Esophagus muscularis mucosa (tissue), 4 donors: ENCODE data around the gene CELF2. TPM values are rescaled to one million over a fixed set of nuclear protein-coding genes. Genes with fewer than 3 reads are reported as not detected.

Source experiments
- DNase-seq: peaks from one replicate; pipeline ENCODE4 v3.0.0-alpha.2; 2017; ENCODE audit errors: extremely low spot score
- H3K27ac ChIP-seq, 4 donors: fragments of 200-600 bp; sonication (generic); replicated peaks in 1 of 4; 1 replicate in 3 of 4; 2 replicates in 1 of 4; pipeline ENCODE4 v1.5.1; 2016 to 2019; ENCODE audit warnings: mild to moderate bottlenecking in 1 of 4
- H3K27me3 ChIP-seq, 4 donors: fragments of 200-600 bp; sonication (generic); one replicate each; pipeline versions ENCODE4 v1.5.1 to v1.6.0; 2016 to 2019
- H3K36me3 ChIP-seq, 4 donors: fragments of 200-600 bp; sonication (generic); one replicate each; pipeline ENCODE4 v1.5.1; 2016 to 2019
- H3K4me1 ChIP-seq, 4 donors: fragments of 200-600 bp; sonication (generic); one replicate each; pipeline ENCODE4 v1.5.1; 2016 to 2019
- H3K4me3 ChIP-seq, 4 donors: fragments of 200-600 bp; sonication (generic); 1 replicate in 2 of 4; 2 replicates in 2 of 4; pipeline ENCODE4 v1.5.1; 2016 to 2019; ENCODE audit warnings: mild to moderate bottlenecking in 4 of 4, moderate library complexity in 1 of 4
- H3K9me3 ChIP-seq, 4 donors: fragments of 200-600 bp; sonication (generic); 1 replicate in 3 of 4; 2 replicates in 1 of 4; pipeline ENCODE4 v1.5.1; 2016 to 2019
- CTCF ChIP-seq, 3 experiments: fragments of 200-600 bp in 2 of 3; fragments of 450-650 bp in 1 of 3; sonication (generic) in 2 of 3; IDR thresholded peaks; one replicate each; pipeline ENCODE4 v1.5.1; 2017 to 2019; ENCODE audit warnings: antibody characterized with exemption in 3 of 3, mild to moderate bottlenecking in 2 of 3, moderate library complexity in 1 of 3
- EP300 ChIP-seq: sonication (generic); formaldehyde crosslinking; IDR thresholded peaks from one replicate; pipeline ENCODE4 v1.6.1; 2017; ENCODE audit warnings: antibody characterized with exemption
- POLR2A ChIP-seq: fragments of 450-650 bp; IDR thresholded peaks from one replicate; pipeline ENCODE4 v1.6.1; 2017; ENCODE audit warnings: antibody characterized with exemption, moderate library complexity, mild to moderate bottlenecking, low read depth
- POLR2AphosphoS5 ChIP-seq, 2 donors: sonication (generic); formaldehyde crosslinking; IDR thresholded peaks; one replicate each; pipeline ENCODE4 v1.6.1; 2017; ENCODE audit warnings: antibody characterized with exemption in 2 of 2
- WGBS: methylation state at CpG from one replicate; pipeline ENCODE4 v1.1.5; 2018; 5-methylcytosine and 5-hydroxymethylcytosine counted together
- intact Hi-C: fragments of 100-400 bp; cut with DNase I; formaldehyde crosslinking; loops from one replicate; pipeline ENCODE4 v1.15.1; 2023
- total RNA-seq, 4 donors: library from RNA; depleted of rRNA; stranded (reverse); fragments of >200 nt; gene quantifications; one replicate each; pipeline versions ENCODE4 v1.1.0 to v1.2.1, GENCODE V29; 2016

The CELF2 gene
- total RNA-seq, 4 donors from 2014 or later = 81.8 to 128 (median 104) TPM

GRCh38 chr10:11284291-11285085 lies 266.8 kb downstream of the CELF2 start:
- H3K36me3 ChIP-seq = peaks cover 29 to 76% (median 59%) of the 10 kb centered on the region in 4 donors
- 80% methylated on average over 7 of the region's 7 CpGs for WGBS
- no peak for DNase-seq

GRCh38 chr10:11285171-11285570 lies 267.5 kb downstream of the CELF2 start:
- Histone ChIP-seq H3K4me3 (no peak overlapping the region), H3K36me3 (peaks cover 32 to 76% (median 59%) of the 10 kb centered on the region in 4 donors), H3K27me3 (no peaks in the 10 kb centered on the region), H3K9me3 (no peaks in the 10 kb centered on the region), H3K27ac (no peak overlapping the region), H3K4me1 (no peaks in the 10 kb centered on the region)
- TF ChIP-seq POLR2A (no peak), POLR2AphosphoS5 (IDR thresholded peaks at IDR 0.05) (no peak), CTCF (IDR thresholded peaks at IDR 0.05) (no peak), EP300 (no peak)
- intact Hi-C loops = no loop called here
- DNase-seq = no peak
- WGBS = 88% methylated on average over 4 of the region's 4 CpGs

More at GRCh38 chr10:11284291-11285085, 266.8 kb downstream of the CELF2 start:
- Histone ChIP-seq H3K4me3 (no peak overlapping the region), H3K27me3 (no peaks in the 10 kb centered on the region), H3K27ac (no peak overlapping the region), H3K4me1 (no peaks in the 10 kb centered on the region), H3K9me3 (no peaks in the 10 kb centered on the region)
- intact Hi-C loops = no loop called here
- no peak for TF ChIP-seq EP300
- TF ChIP-seq POLR2A = no peak
- no peak for TF ChIP-seq POLR2AphosphoS5 (IDR thresholded peaks at IDR 0.05)
- no peak for TF ChIP-seq CTCF (IDR thresholded peaks at IDR 0.05)

- WGBS = 92% methylated on average over 7 of the region's 7 CpGs
These were observed 268.7 kb downstream of the CELF2 start for GRCh38 chr10:11286261-11286852.

GRCh38 chr10:11288302-11288701 lies 270.6 kb downstream of the CELF2 start:
- 81% methylated on average over 10 of the region's 13 CpGs for WGBS
- DNase-seq = peak; percentile 57
- TF ChIP-seq POLR2A = no peak
- TF ChIP-seq POLR2AphosphoS5 (IDR thresholded peaks at IDR 0.05) = no peak
- TF ChIP-seq CTCF (IDR thresholded peaks at IDR 0.05) = no peak
- no peak for TF ChIP-seq EP300
- H3K4me1 ChIP-seq = no peaks in the 10 kb centered on the region
- H3K4me3 ChIP-seq = no peak overlapping the region
- H3K36me3 ChIP-seq = peaks cover 40 to 76% (median 59%) of the 10 kb centered on the region in 4 donors
- intact Hi-C loops = no loop called here
- no peak overlapping the region for H3K27ac ChIP-seq
- no peaks in the 10 kb centered on the region for H3K27me3 ChIP-seq
- H3K9me3 ChIP-seq = no peaks in the 10 kb centered on the region

More at GRCh38 chr10:11286261-11286852, 268.7 kb downstream of the CELF2 start:
- peaks cover 37 to 75% (median 53%) of the 10 kb centered on the region in 4 donors for H3K36me3 ChIP-seq
- no peak overlapping the region for H3K4me3 ChIP-seq
- no peak for DNase-seq
- no peaks in the 10 kb centered on the region for H3K27me3 ChIP-seq
- H3K9me3 ChIP-seq = no peaks in the 10 kb centered on the region
- no peaks in the 10 kb centered on the region for H3K4me1 ChIP-seq
- no peak overlapping the region for H3K27ac ChIP-seq
- TF ChIP-seq EP300 (no peak), CTCF (IDR thresholded peaks at IDR 0.05) (no peak), POLR2AphosphoS5 (IDR thresholded peaks at IDR 0.05) (no peak), POLR2A (no peak)
- intact Hi-C loops = no loop called here
